K562 (cell line): ENCODE measurements around the gene EEF1AKMT4. TPM values are rescaled to one million over a fixed set of nuclear protein-coding genes. Genes with fewer than 3 reads are reported as not detected.

Source experiments
- ATAC-seq: fragments of 200-7000 bp; cut with Tn5 transposase; 3 replicates; pipeline ENCODE4 v1.9.1; 2020; ENCODE audit warnings: moderate library complexity
- BruUV-seq: library from RNA; stranded (reverse); fragments of 400-500 nt; replicated peaks from 2 replicates; lab custom pipeline; 2021; lab: Mats Ljungman, UMichigan
- CTCF ChIA-PET: fragments of 300-600 bp; formaldehyde crosslinking; extraction: SDS; loops from one replicate; lab custom pipeline; 2021; ENCODE audit warnings: low intra/inter-chr PET ratio; lab: Yijun Ruan, JAX
- POLR2A ChIA-PET: fragments of 300-600, 350-650 bp; sonication (Branson Sonifier 250); formaldehyde crosslinking; extraction: SDS; loops from one replicate; lab custom pipeline; 2021; ENCODE audit warnings: antibody characterized with exemption, inconsistent platforms; lab: Yijun Ruan, JAX
- DNase-seq, 4 experiments: peaks; one replicate each; pipeline versions ENCODE4 v3.0.0 to v3.0.0-alpha.2; 2011 to 2018; ENCODE audit warnings: low spot score in 3 of 4, mixed read lengths in 3 of 4; ENCODE audit errors: extremely low read depth in 1 of 4
- FAIRE-seq: peaks from 2 replicates; lab custom pipeline; 2011; peaks lifted over from hg19 to GRCh38; lab: Jason Lieb, UNC
- H2AFZ ChIP-seq: 2 replicates; pipeline ENCODE4 v1.6.0; 2011; ENCODE audit warnings: low read depth, low read length, control low read depth, inconsistent platforms
- H3K27ac ChIP-seq: fragments of 200-600 bp; 3 replicates; pipeline ENCODE4 v1.8.0; 2011; ENCODE audit warnings: low read depth, mild to moderate bottlenecking, control low read depth, inconsistent platforms, low read length, moderate library complexity, mixed read lengths; ENCODE audit errors: extremely low read depth
- H3K27me3 ChIP-seq, 2 experiments: fragments of 300-600 bp in 1 of 2; 2 replicates in 1 of 2; 3 replicates in 1 of 2; pipeline versions ENCODE4 v1.6.0 to v1.8.0; 2011; ENCODE audit warnings: inconsistent platforms in 2 of 2, low read length in 2 of 2, mild to moderate bottlenecking in 1 of 2, mixed read lengths in 1 of 2, moderate library complexity in 1 of 2; ENCODE audit not compliant: control insufficient read depth in 2 of 2, insufficient read depth in 2 of 2
- H3K36me3 ChIP-seq: fragments of 300-600 bp; 3 replicates; pipeline ENCODE4 v1.8.0; 2011; ENCODE audit warnings: mild to moderate bottlenecking, low read length, inconsistent platforms; ENCODE audit not compliant: control insufficient read depth, insufficient read depth
- H3K4me1 ChIP-seq, 2 experiments: fragments of 200-600 bp in 1 of 2; replicated peaks in 1 of 2; 2 replicates in 1 of 2; 3 replicates in 1 of 2; pipeline versions ENCODE4 v1.5.1 to v1.8.0; 2011; ENCODE audit warnings: inconsistent platforms in 2 of 2, low read length in 2 of 2, mild to moderate bottlenecking in 1 of 2, mixed read lengths in 1 of 2, moderate library complexity in 1 of 2; ENCODE audit not compliant: control insufficient read depth in 2 of 2, insufficient read depth in 2 of 2
- H3K4me2 ChIP-seq: 2 replicates; pipeline ENCODE4 v1.6.1; 2011; ENCODE audit warnings: low read length, control low read depth, inconsistent platforms, mixed read lengths; ENCODE audit not compliant: insufficient read depth
- H3K4me3 ChIP-seq: fragments of 200-600 bp; sonication (generic), shearing (Covaris generic); 2 replicates; pipeline ENCODE4 v1.5.1; 2016; ENCODE audit warnings: control low read depth, inconsistent platforms
- H3K79me2 ChIP-seq: fragments of 200-600 bp; 3 replicates; pipeline ENCODE4 v1.8.0; 2011; ENCODE audit warnings: low read length, inconsistent platforms; ENCODE audit not compliant: control insufficient read depth, insufficient read depth
- H3K9ac ChIP-seq, 2 experiments: 2 replicates each; pipeline versions ENCODE4 v1.6.0 to v1.6.1; 2011; ENCODE audit warnings: low read depth in 2 of 2, low read length in 2 of 2, control low read depth in 1 of 2, inconsistent platforms in 1 of 2, mild to moderate bottlenecking in 1 of 2, mixed read lengths in 1 of 2; ENCODE audit not compliant: insufficient read depth in 1 of 2
- H3K9me1 ChIP-seq: one replicate; pipeline ENCODE4 v1.6.0; 2011; ENCODE audit warnings: inconsistent platforms, mild to moderate bottlenecking, low read length, moderate library complexity; ENCODE audit not compliant: control insufficient read depth, insufficient read depth
- H3K9me3 ChIP-seq: replicated peaks from 2 replicates; pipeline ENCODE4 v1.5.1; 2011; ENCODE audit warnings: low read depth, low read length, inconsistent platforms; ENCODE audit not compliant: control insufficient read depth, insufficient read depth
- H4K20me1 ChIP-seq: replicated peaks from 2 replicates; pipeline ENCODE4 v1.6.1; 2011; ENCODE audit warnings: low read length, inconsistent platforms, mixed read lengths; ENCODE audit not compliant: control insufficient read depth, insufficient read depth
- GATAD2A ChIP-seq: fragments of 450-650 bp; IDR thresholded peaks from 2 replicates; pipeline ENCODE4 v1.6.1; 2017
- PTTG1 ChIP-seq: fragments of 450-650 bp; IDR thresholded peaks from 2 replicates; pipeline ENCODE4 v1.6.1; 2016; ENCODE audit warnings: low read depth, mild to moderate bottlenecking, missing genetic modification characterization, missing compliant biosample characterization
- RBM34 ChIP-seq: fragments of 200-400 bp; formaldehyde crosslinking; IDR thresholded peaks from 2 replicates; pipeline ENCODE4 v1.6.1; 2018; ENCODE audit warnings: low read length, borderline replicate concordance; ENCODE audit not compliant: insufficient read depth
- SMAD3 ChIP-seq: fragments of 450-650 bp; formaldehyde crosslinking; conservative IDR thresholded peaks from 2 replicates; pipeline ENCODE4 v1.4.0; 2020; ENCODE audit warnings: mild to moderate bottlenecking
- SREBF2 ChIP-seq: sonication (generic); formaldehyde crosslinking; IDR thresholded peaks from 2 replicates; pipeline ENCODE4 v1.4.0; 2020; ENCODE audit warnings: mild to moderate bottlenecking, missing genetic modification reagents
- WGBS: fragments of 100-300 bp; shearing (Covaris generic); methylation state at CpG from one replicate; pipeline ENCODE4 v1.1.6; 2016; ENCODE audit warnings: low coverage, mixed read lengths; ENCODE audit not compliant: insufficient coverage; ENCODE audit errors: missing lambda C conversion rate; 5-methylcytosine and 5-hydroxymethylcytosine counted together
- in situ Hi-C: fragments of 300-500 bp; cut with MboI; formaldehyde crosslinking; loops from 4 replicates; pipeline ENCODE4 v1.15.0; 2018; ENCODE audit warnings: inconsistent platforms, mixed read lengths
- intact Hi-C: fragments of 100-400 bp; cut with micrococcal nuclease; formaldehyde crosslinking; loops from 2 replicates; pipeline ENCODE4 v1.14.2; 2022
- polyA plus RNA-seq, 8 experiments: library from polyadenylated mRNA; depleted of rRNA in 4 of 8; stranded (reverse) in 5 of 8; unstranded in 3 of 8; fragments of >200 nt; fragmentation: Nextera tagmentation in 2 of 8; fragmentation: Illumina TruSeq in 1 of 8; extraction: Ambion mirVana in 2 of 8; extraction: Trizol in 1 of 8; gene quantifications; 2 replicates each; pipeline versions ENCODE4 v1.2.1 to v1.2.3, GENCODE V29; 2011 to 2014; ENCODE audit warnings: inconsistent platforms in 1 of 8, missing spikeins in 1 of 8
- total RNA-seq, 7 experiments: library from RNA; depleted of rRNA in 6 of 7; stranded (reverse); fragments of >200 nt in 6 of 7; fragmentation: Illumina TruSeq in 2 of 7; extraction: Trizol in 2 of 7; gene quantifications; 2 replicates each; pipeline versions ENCODE4 v1.2.1 to v1.2.3, GENCODE V29; 2011 to 2021; ENCODE audit warnings: low replicate concordance in 1 of 7
- TF ChIP-seq, protein P1 (sequence below): fragments of 450-650 bp; IDR thresholded peaks from 2 replicates; pipeline ENCODE4 v1.6.1; 2016; ENCODE audit warnings: mild to moderate bottlenecking, moderate library complexity
- TF ChIP-seq, protein P2 (sequence below): fragments of 150-350 bp; conservative IDR thresholded peaks from 2 replicates; pipeline ENCODE4 v1.6.1; 2014; ENCODE audit warnings: low read length

The EEF1AKMT4 gene
- total and polyA plus RNA-seq, 9 of the 15 experiments (the other 6 are each of a cell fraction or from before 2014, with no cell fraction given) = 10.3 to 49.4 (median 18.9) TPM

DNA sequence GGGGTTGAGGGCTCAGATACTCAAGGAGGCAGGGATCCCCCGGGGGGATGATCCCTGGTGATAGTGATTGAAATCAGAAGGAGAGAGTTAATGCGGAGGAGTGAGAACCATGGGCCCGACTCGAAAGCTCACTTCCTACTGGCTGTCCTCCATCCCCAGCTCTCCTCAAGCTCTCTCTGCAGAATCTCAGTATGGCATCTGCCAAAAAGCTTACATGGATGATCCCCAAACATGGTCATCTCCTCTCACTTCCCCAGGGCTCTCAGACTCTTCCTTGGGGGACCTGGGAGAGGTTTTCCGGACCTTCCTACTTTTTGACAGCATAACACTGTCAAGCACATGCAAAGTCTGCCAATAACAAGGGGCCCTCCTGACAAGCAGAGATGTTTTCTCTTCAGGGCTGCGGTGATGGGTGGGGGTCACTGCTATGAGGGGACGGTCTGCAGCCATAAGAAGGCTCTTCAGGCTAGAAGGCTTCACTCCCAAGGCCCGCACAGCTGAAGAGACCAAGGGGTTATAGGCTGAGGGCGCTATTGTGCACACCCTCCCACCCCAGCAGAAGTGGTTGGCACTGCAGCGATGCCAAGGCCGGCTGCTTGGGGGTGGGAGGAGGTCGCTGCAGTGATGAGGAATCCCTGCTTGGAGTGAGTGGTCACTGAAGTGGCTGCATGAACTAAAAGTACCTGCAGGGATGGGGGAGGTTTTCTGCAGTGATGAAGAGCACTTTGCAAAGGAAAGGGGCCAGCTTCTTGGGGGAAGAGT is 20.9 kb upstream of the EEF1AKMT4 start:
- CTCF ChIA-PET = no interaction called here
- ATAC-seq (no peak), DNase-seq (no peak), FAIRE-seq (no peak)
- Histone ChIP-seq H3K4me3 (no peak overlapping the region), H3K27ac (no peak overlapping the region), H3K9me1 (no peaks in the 10 kb centered on the region), H2AFZ (no peak overlapping the region), H3K36me3 (no peaks in the 10 kb centered on the region), H3K9me3 (no peaks in the 10 kb centered on the region), H3K4me2 (no peak overlapping the region), H3K79me2 (no peaks in the 10 kb centered on the region), H4K20me1 (peaks cover 15% of the 10 kb centered on the region), H3K9ac (no peak overlapping the region), H3K27me3 (peaks cover 47 to 67% of the 10 kb centered on the region in 2 experiments), H3K4me1 (peaks cover 0 to 26% of the 10 kb centered on the region in 2 experiments; a peak in 3 of 5 replicates)
- in situ Hi-C loops = no loop called here
- POLR2A ChIA-PET = interaction anchor here (0.6 to 2.9 kb wide), 11 partner anchors 9 to 1583 kb away, joined by 3 to 11 read pairs (median 3); partner anchors contain the start of gene EEF1AKMT4
- intact Hi-C loops = no loop called here
- BruUV-seq = no TSS peak
- WGBS = 4% methylated on average over 12 of the region's 12 CpGs
- TF ChIP-seq PTTG1 (tag) (no peak), SREBF2 (CRISPR knock-in tag) (no peak), SMAD3 (no peak), RBM34 (no peak), GATAD2A (no peak)
- TF ChIP-seq, protein P1, sequence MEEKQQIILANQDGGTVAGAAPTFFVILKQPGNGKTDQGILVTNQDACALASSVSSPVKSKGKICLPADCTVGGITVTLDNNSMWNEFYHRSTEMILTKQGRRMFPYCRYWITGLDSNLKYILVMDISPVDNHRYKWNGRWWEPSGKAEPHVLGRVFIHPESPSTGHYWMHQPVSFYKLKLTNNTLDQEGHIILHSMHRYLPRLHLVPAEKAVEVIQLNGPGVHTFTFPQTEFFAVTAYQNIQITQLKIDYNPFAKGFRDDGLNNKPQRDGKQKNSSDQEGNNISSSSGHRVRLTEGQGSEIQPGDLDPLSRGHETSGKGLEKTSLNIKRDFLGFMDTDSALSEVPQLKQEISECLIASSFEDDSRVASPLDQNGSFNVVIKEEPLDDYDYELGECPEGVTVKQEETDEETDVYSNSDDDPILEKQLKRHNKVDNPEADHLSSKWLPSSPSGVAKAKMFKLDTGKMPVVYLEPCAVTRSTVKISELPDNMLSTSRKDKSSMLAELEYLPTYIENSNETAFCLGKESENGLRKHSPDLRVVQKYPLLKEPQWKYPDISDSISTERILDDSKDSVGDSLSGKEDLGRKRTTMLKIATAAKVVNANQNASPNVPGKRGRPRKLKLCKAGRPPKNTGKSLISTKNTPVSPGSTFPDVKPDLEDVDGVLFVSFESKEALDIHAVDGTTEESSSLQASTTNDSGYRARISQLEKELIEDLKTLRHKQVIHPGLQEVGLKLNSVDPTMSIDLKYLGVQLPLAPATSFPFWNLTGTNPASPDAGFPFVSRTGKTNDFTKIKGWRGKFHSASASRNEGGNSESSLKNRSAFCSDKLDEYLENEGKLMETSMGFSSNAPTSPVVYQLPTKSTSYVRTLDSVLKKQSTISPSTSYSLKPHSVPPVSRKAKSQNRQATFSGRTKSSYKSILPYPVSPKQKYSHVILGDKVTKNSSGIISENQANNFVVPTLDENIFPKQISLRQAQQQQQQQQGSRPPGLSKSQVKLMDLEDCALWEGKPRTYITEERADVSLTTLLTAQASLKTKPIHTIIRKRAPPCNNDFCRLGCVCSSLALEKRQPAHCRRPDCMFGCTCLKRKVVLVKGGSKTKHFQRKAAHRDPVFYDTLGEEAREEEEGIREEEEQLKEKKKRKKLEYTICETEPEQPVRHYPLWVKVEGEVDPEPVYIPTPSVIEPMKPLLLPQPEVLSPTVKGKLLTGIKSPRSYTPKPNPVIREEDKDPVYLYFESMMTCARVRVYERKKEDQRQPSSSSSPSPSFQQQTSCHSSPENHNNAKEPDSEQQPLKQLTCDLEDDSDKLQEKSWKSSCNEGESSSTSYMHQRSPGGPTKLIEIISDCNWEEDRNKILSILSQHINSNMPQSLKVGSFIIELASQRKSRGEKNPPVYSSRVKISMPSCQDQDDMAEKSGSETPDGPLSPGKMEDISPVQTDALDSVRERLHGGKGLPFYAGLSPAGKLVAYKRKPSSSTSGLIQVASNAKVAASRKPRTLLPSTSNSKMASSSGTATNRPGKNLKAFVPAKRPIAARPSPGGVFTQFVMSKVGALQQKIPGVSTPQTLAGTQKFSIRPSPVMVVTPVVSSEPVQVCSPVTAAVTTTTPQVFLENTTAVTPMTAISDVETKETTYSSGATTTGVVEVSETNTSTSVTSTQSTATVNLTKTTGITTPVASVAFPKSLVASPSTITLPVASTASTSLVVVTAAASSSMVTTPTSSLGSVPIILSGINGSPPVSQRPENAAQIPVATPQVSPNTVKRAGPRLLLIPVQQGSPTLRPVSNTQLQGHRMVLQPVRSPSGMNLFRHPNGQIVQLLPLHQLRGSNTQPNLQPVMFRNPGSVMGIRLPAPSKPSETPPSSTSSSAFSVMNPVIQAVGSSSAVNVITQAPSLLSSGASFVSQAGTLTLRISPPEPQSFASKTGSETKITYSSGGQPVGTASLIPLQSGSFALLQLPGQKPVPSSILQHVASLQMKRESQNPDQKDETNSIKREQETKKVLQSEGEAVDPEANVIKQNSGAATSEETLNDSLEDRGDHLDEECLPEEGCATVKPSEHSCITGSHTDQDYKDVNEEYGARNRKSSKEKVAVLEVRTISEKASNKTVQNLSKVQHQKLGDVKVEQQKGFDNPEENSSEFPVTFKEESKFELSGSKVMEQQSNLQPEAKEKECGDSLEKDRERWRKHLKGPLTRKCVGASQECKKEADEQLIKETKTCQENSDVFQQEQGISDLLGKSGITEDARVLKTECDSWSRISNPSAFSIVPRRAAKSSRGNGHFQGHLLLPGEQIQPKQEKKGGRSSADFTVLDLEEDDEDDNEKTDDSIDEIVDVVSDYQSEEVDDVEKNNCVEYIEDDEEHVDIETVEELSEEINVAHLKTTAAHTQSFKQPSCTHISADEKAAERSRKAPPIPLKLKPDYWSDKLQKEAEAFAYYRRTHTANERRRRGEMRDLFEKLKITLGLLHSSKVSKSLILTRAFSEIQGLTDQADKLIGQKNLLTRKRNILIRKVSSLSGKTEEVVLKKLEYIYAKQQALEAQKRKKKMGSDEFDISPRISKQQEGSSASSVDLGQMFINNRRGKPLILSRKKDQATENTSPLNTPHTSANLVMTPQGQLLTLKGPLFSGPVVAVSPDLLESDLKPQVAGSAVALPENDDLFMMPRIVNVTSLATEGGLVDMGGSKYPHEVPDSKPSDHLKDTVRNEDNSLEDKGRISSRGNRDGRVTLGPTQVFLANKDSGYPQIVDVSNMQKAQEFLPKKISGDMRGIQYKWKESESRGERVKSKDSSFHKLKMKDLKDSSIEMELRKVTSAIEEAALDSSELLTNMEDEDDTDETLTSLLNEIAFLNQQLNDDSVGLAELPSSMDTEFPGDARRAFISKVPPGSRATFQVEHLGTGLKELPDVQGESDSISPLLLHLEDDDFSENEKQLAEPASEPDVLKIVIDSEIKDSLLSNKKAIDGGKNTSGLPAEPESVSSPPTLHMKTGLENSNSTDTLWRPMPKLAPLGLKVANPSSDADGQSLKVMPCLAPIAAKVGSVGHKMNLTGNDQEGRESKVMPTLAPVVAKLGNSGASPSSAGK = no peak
- TF ChIP-seq, protein P2, sequence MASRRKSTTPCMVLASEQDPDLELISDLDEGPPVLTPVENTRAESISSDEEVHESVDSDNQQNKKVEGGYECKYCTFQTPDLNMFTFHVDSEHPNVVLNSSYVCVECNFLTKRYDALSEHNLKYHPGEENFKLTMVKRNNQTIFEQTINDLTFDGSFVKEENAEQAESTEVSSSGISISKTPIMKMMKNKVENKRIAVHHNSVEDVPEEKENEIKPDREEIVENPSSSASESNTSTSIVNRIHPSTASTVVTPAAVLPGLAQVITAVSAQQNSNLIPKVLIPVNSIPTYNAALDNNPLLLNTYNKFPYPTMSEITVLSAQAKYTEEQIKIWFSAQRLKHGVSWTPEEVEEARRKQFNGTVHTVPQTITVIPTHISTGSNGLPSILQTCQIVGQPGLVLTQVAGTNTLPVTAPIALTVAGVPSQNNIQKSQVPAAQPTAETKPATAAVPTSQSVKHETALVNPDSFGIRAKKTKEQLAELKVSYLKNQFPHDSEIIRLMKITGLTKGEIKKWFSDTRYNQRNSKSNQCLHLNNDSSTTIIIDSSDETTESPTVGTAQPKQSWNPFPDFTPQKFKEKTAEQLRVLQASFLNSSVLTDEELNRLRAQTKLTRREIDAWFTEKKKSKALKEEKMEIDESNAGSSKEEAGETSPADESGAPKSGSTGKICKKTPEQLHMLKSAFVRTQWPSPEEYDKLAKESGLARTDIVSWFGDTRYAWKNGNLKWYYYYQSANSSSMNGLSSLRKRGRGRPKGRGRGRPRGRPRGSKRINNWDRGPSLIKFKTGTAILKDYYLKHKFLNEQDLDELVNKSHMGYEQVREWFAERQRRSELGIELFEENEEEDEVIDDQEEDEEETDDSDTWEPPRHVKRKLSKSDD = no peak
